H9 (cell line): Measurements from ENCODE around the gene SOX8. TPM values are rescaled to one million over a fixed set of nuclear protein-coding genes. Genes with fewer than 3 reads are reported as not detected.

Experiments
- DNase-seq: peaks from one replicate; pipeline ENCODE4 v3.0.0-alpha.2; 2017
- H2AFZ ChIP-seq: one replicate; pipeline ENCODE4 v1.6.1; 2013; ENCODE audit warnings: mild to moderate bottlenecking, low read length, control low read depth, moderate library complexity
- H2AK5ac ChIP-seq: 2 replicates; pipeline ENCODE4 v1.6.1; 2013; ENCODE audit warnings: low read length, control low read depth, mixed read lengths; ENCODE audit not compliant: insufficient read length
- H2BK120ac ChIP-seq: one replicate; pipeline ENCODE4 v1.6.1; 2013; ENCODE audit warnings: low read depth, mild to moderate bottlenecking, low read length, control low read depth, inconsistent platforms; ENCODE audit not compliant: poor library complexity, severe bottlenecking
- H2BK12ac ChIP-seq: 2 replicates; pipeline ENCODE4 v1.6.1; 2013; ENCODE audit warnings: low read length, control low read depth, mixed read lengths, low read depth; ENCODE audit not compliant: insufficient read length
- H2BK15ac ChIP-seq: 2 replicates; pipeline ENCODE4 v1.6.1; 2013; ENCODE audit warnings: low read depth, low read length, control low read depth
- H2BK20ac ChIP-seq: one replicate; pipeline ENCODE4 v1.6.1; 2013; ENCODE audit warnings: low read depth, mild to moderate bottlenecking, low read length, control low read depth, inconsistent platforms; ENCODE audit not compliant: poor library complexity, severe bottlenecking
- H2BK5ac ChIP-seq: 2 replicates; pipeline ENCODE4 v1.6.1; 2013; ENCODE audit warnings: low read length, control low read depth, mixed read lengths; ENCODE audit not compliant: insufficient read length
- H3K14ac ChIP-seq: 2 replicates; pipeline ENCODE4 v1.6.1; 2013; ENCODE audit warnings: low read length, control low read depth; ENCODE audit not compliant: insufficient read depth
- H3K18ac ChIP-seq: 2 replicates; pipeline ENCODE4 v1.6.1; 2013; ENCODE audit warnings: low read depth, mild to moderate bottlenecking, mixed read lengths, low read length, control low read depth; ENCODE audit not compliant: insufficient read length
- H3K23ac ChIP-seq: 2 replicates; pipeline ENCODE4 v1.6.1; 2013; ENCODE audit warnings: low read length, control low read depth, mixed read lengths, low read depth; ENCODE audit not compliant: insufficient read length
- H3K23me2 ChIP-seq: 2 replicates; pipeline ENCODE4 v1.6.1; 2013; ENCODE audit warnings: low read depth, mild to moderate bottlenecking, mixed read lengths, low read length, control low read depth; ENCODE audit not compliant: insufficient read length, poor library complexity, severe bottlenecking
- H3K27ac ChIP-seq: 2 replicates; pipeline ENCODE4 v1.5.1; 2013; ENCODE audit warnings: low read length, control low read depth, mixed read lengths, low read depth; ENCODE audit not compliant: insufficient read length
- H3K27me3 ChIP-seq: 2 replicates; pipeline ENCODE4 v1.6.1; 2013; ENCODE audit warnings: low read length, control low read depth, inconsistent platforms; ENCODE audit not compliant: insufficient read depth
- H3K4ac ChIP-seq: 2 replicates; pipeline ENCODE4 v1.6.1; 2013; ENCODE audit warnings: low read depth, mild to moderate bottlenecking, control low read depth, inconsistent platforms, low read length, moderate library complexity
- H3K4me1 ChIP-seq: 2 replicates; pipeline ENCODE4 v1.6.1; 2013; ENCODE audit warnings: low read length, control low read depth, inconsistent platforms; ENCODE audit not compliant: insufficient read depth
- H3K4me2 ChIP-seq: 2 replicates; pipeline ENCODE4 v1.6.1; 2013; ENCODE audit warnings: low read length, control low read depth, mixed read lengths; ENCODE audit not compliant: insufficient read length, insufficient read depth
- H3K56ac ChIP-seq: 2 replicates; pipeline ENCODE4 v1.6.1; 2013; ENCODE audit warnings: low read depth, mild to moderate bottlenecking, mixed read lengths, low read length, control low read depth; ENCODE audit not compliant: insufficient read length
- H3K79me1 ChIP-seq: 2 replicates; pipeline ENCODE4 v1.6.1; 2013; ENCODE audit warnings: low read depth, mild to moderate bottlenecking, moderate library complexity, low read length, control low read depth, inconsistent platforms; ENCODE audit not compliant: insufficient read depth, poor library complexity, severe bottlenecking
- H3K79me2 ChIP-seq: 2 replicates; pipeline ENCODE4 v1.6.1; 2013; ENCODE audit warnings: low read length, control low read depth, inconsistent platforms; ENCODE audit not compliant: insufficient read depth
- H3K9ac ChIP-seq: 2 replicates; pipeline ENCODE4 v1.6.1; 2013; ENCODE audit warnings: low read length, control low read depth, mixed read lengths; ENCODE audit not compliant: insufficient read length; ENCODE audit errors: extremely low read depth
- H3K9me3 ChIP-seq: one replicate; pipeline ENCODE4 v1.6.1; 2013; ENCODE audit warnings: low read depth, low read length, inconsistent platforms; ENCODE audit not compliant: control insufficient read depth
- H3T11ph ChIP-seq: one replicate; pipeline ENCODE4 v1.6.1; 2013; ENCODE audit warnings: mild to moderate bottlenecking, low read length, control low read depth, inconsistent platforms
- H4K20me1 ChIP-seq: one replicate; pipeline ENCODE4 v1.6.1; 2013; ENCODE audit not compliant: control insufficient read depth, insufficient read length, insufficient read depth
- H4K5ac ChIP-seq: 2 replicates; pipeline ENCODE4 v1.6.1; 2013; ENCODE audit warnings: low read depth, mild to moderate bottlenecking, mixed read lengths, low read length, control low read depth; ENCODE audit not compliant: insufficient read length
- H4K8ac ChIP-seq: replicated peaks from 2 replicates; pipeline ENCODE4 v1.6.1; 2013; ENCODE audit warnings: low read length, control low read depth, mixed read lengths, low read depth; ENCODE audit not compliant: insufficient read length
- H4K91ac ChIP-seq: 2 replicates; pipeline ENCODE4 v1.6.1; 2013; ENCODE audit warnings: low read depth, mild to moderate bottlenecking, moderate library complexity, mixed read lengths, low read length, control low read depth; ENCODE audit not compliant: insufficient read length
- H3K27ac Mint-ChIP-seq, 3 experiments: 2 replicates in 2 of 3; 3 replicates in 1 of 3; pipeline ENCODE4 v1.8.0; 2020 to 2021; ENCODE audit warnings: mixed read lengths in 3 of 3, mild to moderate bottlenecking in 1 of 3, moderate library complexity in 1 of 3
- H3K27me3 Mint-ChIP-seq: 2 replicates; pipeline ENCODE4 v1.8.0; 2021; ENCODE audit warnings: low read depth, mild to moderate bottlenecking, moderate library complexity, mixed read lengths
- H3K36me3 Mint-ChIP-seq, 3 experiments: 2 replicates in 2 of 3; 3 replicates in 1 of 3; pipeline ENCODE4 v1.8.0; 2020 to 2021; ENCODE audit warnings: low read depth in 3 of 3, mixed read lengths in 3 of 3; ENCODE audit not compliant: insufficient read depth in 1 of 3
- H3K4me1 Mint-ChIP-seq, 2 experiments: 2 replicates each; pipeline ENCODE4 v1.8.0; 2020; ENCODE audit warnings: mixed read lengths in 2 of 2
- H3K4me3 Mint-ChIP-seq, 2 experiments: 2 replicates in 1 of 2; 3 replicates in 1 of 2; pipeline ENCODE4 v1.8.0; 2020 to 2021; ENCODE audit warnings: mild to moderate bottlenecking in 2 of 2, mixed read lengths in 2 of 2, moderate library complexity in 1 of 2
- H3K9me3 Mint-ChIP-seq, 2 experiments: 2 replicates in 1 of 2; 3 replicates in 1 of 2; pipeline ENCODE4 v1.8.0; 2020; ENCODE audit warnings: mild to moderate bottlenecking in 2 of 2, mixed read lengths in 2 of 2, moderate library complexity in 1 of 2
- WGBS: extraction: QIAGEN DNeasy Blood & Tissue Kit; methylation state at CpG from one replicate; pipeline ENCODE4 v1.1.7; 2013; ENCODE audit warnings: missing lambda C conversion rate, low lambda C conversion rate, mixed read lengths; ENCODE audit not compliant: insufficient read length; ENCODE audit errors: extremely low coverage; 5-methylcytosine and 5-hydroxymethylcytosine counted together
- total RNA-seq: library from RNA; stranded (reverse); gene quantifications from 2 replicates; pipeline ENCODE4 v1.2.1, GENCODE V29; 2021
- TF ChIP-seq, protein P1 (sequence below): fragments of 200-600 bp; sonication (generic); conservative IDR thresholded peaks from 3 replicates; pipeline ENCODE4 v1.8.0; 2021; ENCODE audit warnings: antibody characterized with exemption, mild to moderate bottlenecking

Gene SOX8
- total RNA-seq, 1 experiment from 2014 or later = 8.9 TPM

DNA sequence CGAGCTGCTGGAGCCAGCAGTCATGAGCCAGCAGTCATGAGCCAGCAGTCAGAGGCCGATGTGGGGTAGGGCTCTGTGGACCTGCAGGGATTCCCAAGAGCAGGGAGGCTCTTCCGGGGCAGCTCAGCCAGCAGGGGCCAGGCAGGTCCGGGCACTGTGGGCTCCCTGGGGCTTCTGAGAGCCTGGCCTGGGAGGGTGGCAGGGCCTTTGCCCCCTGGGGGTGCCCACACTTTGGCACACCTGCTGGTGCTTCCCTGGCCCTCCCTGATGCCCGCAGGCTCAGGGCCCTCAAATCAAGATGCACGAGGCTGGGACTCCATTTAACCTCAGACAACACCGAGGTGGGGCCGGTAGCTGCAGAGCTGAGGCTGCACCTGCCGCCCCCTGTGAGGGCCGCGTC lies 18.1 kb downstream of the SOX8 start:
- H3K4me1 ChIP-seq = no peaks in the 10 kb centered on the region
- no peaks in the 10 kb centered on the region for H4K20me1 ChIP-seq
- H3K27me3 Mint-ChIP-seq = peaks cover 18% of the 10 kb centered on the region

More for the DNA sequence above, 18.1 kb downstream of the SOX8 start:
- Histone ChIP-seq H3K27me3 (no peaks in the 10 kb centered on the region), H2BK20ac (no peak overlapping the region), H3K23ac (no peak overlapping the region), H2BK12ac (no peak overlapping the region), H3K23me2 (no peaks in the 10 kb centered on the region), H3K9ac (no peak overlapping the region), H3K4me2 (no peak overlapping the region), H3K9me3 (peaks cover 7% of the 10 kb centered on the region), H2BK5ac (no peak overlapping the region), H2BK15ac (no peak overlapping the region), H4K91ac (no peak overlapping the region), H3K79me1 (no peaks in the 10 kb centered on the region), H2AFZ (no peak overlapping the region), H3K27ac (no peak overlapping the region), H4K5ac (no peak overlapping the region), H3K56ac (no peak overlapping the region), H3K4ac (no peak overlapping the region), H2AK5ac (no peak overlapping the region), H3T11ph (no peak overlapping the region), H3K18ac (no peak overlapping the region), H3K79me2 (no peaks in the 10 kb centered on the region), H4K8ac (no peak overlapping the region), H3K14ac (no peak overlapping the region), H2BK120ac (no peak overlapping the region)
- Mint-ChIP-seq H3K4me3 (no peak overlapping the region), H3K36me3 (no peaks in the 10 kb centered on the region; a peak in 1 of 7 replicates), H3K27ac (no peak overlapping the region), H3K4me1 (peaks cover 12 to 23% of the 10 kb centered on the region in 2 experiments), H3K9me3 (no peaks in the 10 kb centered on the region)
- no CpG with 5 or more reads among the region's 11 CpGs for WGBS
- no peak for DNase-seq
- TF ChIP-seq, protein P1, sequence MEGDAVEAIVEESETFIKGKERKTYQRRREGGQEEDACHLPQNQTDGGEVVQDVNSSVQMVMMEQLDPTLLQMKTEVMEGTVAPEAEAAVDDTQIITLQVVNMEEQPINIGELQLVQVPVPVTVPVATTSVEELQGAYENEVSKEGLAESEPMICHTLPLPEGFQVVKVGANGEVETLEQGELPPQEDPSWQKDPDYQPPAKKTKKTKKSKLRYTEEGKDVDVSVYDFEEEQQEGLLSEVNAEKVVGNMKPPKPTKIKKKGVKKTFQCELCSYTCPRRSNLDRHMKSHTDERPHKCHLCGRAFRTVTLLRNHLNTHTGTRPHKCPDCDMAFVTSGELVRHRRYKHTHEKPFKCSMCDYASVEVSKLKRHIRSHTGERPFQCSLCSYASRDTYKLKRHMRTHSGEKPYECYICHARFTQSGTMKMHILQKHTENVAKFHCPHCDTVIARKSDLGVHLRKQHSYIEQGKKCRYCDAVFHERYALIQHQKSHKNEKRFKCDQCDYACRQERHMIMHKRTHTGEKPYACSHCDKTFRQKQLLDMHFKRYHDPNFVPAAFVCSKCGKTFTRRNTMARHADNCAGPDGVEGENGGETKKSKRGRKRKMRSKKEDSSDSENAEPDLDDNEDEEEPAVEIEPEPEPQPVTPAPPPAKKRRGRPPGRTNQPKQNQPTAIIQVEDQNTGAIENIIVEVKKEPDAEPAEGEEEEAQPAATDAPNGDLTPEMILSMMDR = no peak
